MM.1S (cell line): ENCODE results near the gene LYL1.

Source experiments
- DNase-seq: peaks from one replicate; pipeline ENCODE4 v3.0.0-alpha.2; 2015
- H2AFZ ChIP-seq: fragments of 300-600 bp; sonication (generic); 2 replicates; pipeline ENCODE4 v1.6.0; 2016; ENCODE audit warnings: antibody characterized with exemption, low read length
- H3F3A ChIP-seq: fragments of 300-600 bp; sonication (generic); 2 replicates; pipeline ENCODE4 v1.6.1; 2016; ENCODE audit warnings: mild to moderate bottlenecking, antibody characterized with exemption, low read length, moderate library complexity, mixed read lengths; ENCODE audit not compliant: insufficient read depth
- H3K27ac ChIP-seq: fragments of 300-600 bp; sonication (generic); 2 replicates; pipeline ENCODE4 v1.5.1; 2016; ENCODE audit warnings: mild to moderate bottlenecking, low read length
- H3K27me3 ChIP-seq: fragments of 300-600 bp; sonication (generic); replicated peaks from 2 replicates; pipeline ENCODE4 v1.6.0; 2016; ENCODE audit warnings: low read length; ENCODE audit not compliant: insufficient read depth
- H3K36me3 ChIP-seq: fragments of 300-600 bp; sonication (generic); replicated peaks from 2 replicates; pipeline ENCODE4 v1.6.1; 2016; ENCODE audit warnings: mild to moderate bottlenecking, low read length, mixed read lengths; ENCODE audit not compliant: insufficient read depth
- H3K4me1 ChIP-seq: fragments of 300-600 bp; sonication (generic); 2 replicates; pipeline ENCODE4 v1.6.1; 2016; ENCODE audit warnings: low read length, mixed read lengths
- H3K4me2 ChIP-seq: fragments of 300-600 bp; sonication (generic); 2 replicates; pipeline ENCODE4 v1.6.0; 2016; ENCODE audit warnings: low read depth, low read length
- H3K4me3 ChIP-seq: fragments of 300-600 bp; sonication (generic); 2 replicates; pipeline ENCODE4 v1.5.1; 2016; ENCODE audit warnings: low read length, mixed read lengths
- H3K79me2 ChIP-seq: fragments of 300-600 bp; sonication (generic); 2 replicates; pipeline ENCODE4 v1.6.1; 2016; ENCODE audit warnings: mixed run types, low read length, mixed read lengths
- H3K9ac ChIP-seq: fragments of 300-600 bp; sonication (generic); 2 replicates; pipeline ENCODE4 v1.6.1; 2016; ENCODE audit warnings: low read length, mixed read lengths
- H3K9me2 ChIP-seq: fragments of 300-600 bp; sonication (generic); replicated peaks from 2 replicates; pipeline ENCODE4 v1.6.1; 2016; ENCODE audit warnings: mild to moderate bottlenecking, low read length, mixed read lengths; ENCODE audit not compliant: insufficient read depth
- H3K9me3 ChIP-seq: fragments of 300-600 bp; sonication (generic); replicated peaks from 2 replicates; pipeline ENCODE4 v1.6.1; 2016; ENCODE audit warnings: mild to moderate bottlenecking, low read length, mixed read lengths; ENCODE audit not compliant: insufficient read depth
- H4K20me1 ChIP-seq: fragments of 300-600 bp; sonication (generic); 2 replicates; pipeline ENCODE4 v1.6.1; 2016; ENCODE audit warnings: mild to moderate bottlenecking, low read length, moderate library complexity, mixed read lengths; ENCODE audit not compliant: insufficient read depth
- EZH2 ChIP-seq: fragments of 300-600 bp; sonication (generic); optimal IDR thresholded peaks from 2 replicates; pipeline ENCODE3; 2017; ENCODE audit warnings: low read depth, mild to moderate bottlenecking, antibody characterized with exemption, low read length, mixed read lengths
- EZH2phosphoT487 ChIP-seq: fragments of 300-600 bp; sonication (generic); IDR thresholded peaks from 2 replicates; pipeline ENCODE4 v1.6.1; 2018; ENCODE audit warnings: antibody characterized with exemption, low read length
- TF ChIP-seq, protein P1 (sequence below): fragments of 300-600 bp; sonication (generic); IDR thresholded peaks from 2 replicates; pipeline ENCODE4 v1.5.1; 2016; ENCODE audit warnings: antibody characterized with exemption, low read length, mixed read lengths

LYL1 gene

DNA sequence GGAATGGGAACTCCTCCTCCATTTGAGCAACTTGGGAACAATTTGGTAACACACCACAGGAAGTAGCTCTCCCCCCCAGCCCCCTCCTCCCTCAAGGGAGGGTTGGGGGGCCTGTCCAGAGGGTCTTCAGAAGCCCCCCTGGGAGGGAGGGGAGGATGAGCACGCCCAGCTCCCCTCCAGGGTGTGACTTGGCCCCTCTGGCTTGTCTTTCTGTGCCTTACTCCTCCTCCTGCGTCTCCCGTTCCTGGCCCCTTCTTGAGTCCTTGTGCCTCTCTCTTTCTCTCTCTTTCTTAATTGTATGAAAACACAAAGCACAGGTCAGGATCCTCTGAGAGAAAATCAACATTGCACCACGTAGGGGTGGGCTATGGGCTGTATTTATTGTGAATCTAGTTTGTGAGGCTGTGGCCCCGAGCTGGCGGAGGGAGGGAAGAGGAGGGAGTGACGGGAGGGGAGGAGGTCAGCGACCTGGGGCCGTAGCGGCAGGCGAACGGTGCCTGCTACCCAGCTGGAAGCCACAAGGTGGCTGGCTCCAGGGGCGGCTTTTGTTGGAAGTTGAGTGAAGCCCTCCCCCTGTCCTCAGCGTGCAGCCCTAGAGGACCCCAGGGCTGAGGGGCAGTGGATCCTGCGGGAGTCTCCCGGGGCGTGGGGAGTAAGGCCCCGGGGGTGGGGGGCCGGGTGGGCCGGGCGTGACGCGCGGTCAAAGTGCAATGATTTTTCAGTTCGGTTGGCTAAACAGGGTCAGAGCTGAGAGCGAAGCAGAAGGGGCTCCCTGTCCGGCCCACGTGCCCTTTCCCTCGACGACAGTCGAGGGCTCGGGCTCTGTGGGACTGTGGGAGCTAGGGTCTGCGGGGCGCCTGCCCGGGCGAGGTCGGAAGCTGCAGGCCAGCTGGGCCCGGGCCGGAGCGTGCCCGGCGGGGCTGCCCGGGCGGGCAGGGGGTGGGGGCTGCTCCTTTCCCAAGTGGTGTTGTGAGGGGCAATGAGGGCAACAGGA is 6.4 kb downstream of the LYL1 start:
- H3K9me3 ChIP-seq = no peaks in the 10 kb centered on the region
- peaks cover 50% of the 10 kb centered on the region for H3K27me3 ChIP-seq
- H4K20me1 ChIP-seq = no peaks in the 10 kb centered on the region
- H3K36me3 ChIP-seq = no peaks in the 10 kb centered on the region
- H3K4me1 ChIP-seq = peaks cover 26% of the 10 kb centered on the region
- no peaks in the 10 kb centered on the region for H3K79me2 ChIP-seq
- peaks cover 20% of the 10 kb centered on the region for H3F3A ChIP-seq
- TF ChIP-seq, protein P1, sequence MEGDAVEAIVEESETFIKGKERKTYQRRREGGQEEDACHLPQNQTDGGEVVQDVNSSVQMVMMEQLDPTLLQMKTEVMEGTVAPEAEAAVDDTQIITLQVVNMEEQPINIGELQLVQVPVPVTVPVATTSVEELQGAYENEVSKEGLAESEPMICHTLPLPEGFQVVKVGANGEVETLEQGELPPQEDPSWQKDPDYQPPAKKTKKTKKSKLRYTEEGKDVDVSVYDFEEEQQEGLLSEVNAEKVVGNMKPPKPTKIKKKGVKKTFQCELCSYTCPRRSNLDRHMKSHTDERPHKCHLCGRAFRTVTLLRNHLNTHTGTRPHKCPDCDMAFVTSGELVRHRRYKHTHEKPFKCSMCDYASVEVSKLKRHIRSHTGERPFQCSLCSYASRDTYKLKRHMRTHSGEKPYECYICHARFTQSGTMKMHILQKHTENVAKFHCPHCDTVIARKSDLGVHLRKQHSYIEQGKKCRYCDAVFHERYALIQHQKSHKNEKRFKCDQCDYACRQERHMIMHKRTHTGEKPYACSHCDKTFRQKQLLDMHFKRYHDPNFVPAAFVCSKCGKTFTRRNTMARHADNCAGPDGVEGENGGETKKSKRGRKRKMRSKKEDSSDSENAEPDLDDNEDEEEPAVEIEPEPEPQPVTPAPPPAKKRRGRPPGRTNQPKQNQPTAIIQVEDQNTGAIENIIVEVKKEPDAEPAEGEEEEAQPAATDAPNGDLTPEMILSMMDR = peak; percentile 24
- TF ChIP-seq EZH2 (no peak), EZH2phosphoT487 (no peak)
- no peak overlapping the region for H3K9ac ChIP-seq
- peak overlapping the region; percentile 94 for H3K4me2 ChIP-seq
- H2AFZ ChIP-seq = peak overlapping the region; percentile 42; the same call in 1 of the 2 replicates
- H3K4me3 ChIP-seq = peak overlapping the region; percentile 57
- DNase-seq = no peak
- H3K27ac ChIP-seq = no peak overlapping the region
- no peaks in the 10 kb centered on the region for H3K9me2 ChIP-seq

DNA sequence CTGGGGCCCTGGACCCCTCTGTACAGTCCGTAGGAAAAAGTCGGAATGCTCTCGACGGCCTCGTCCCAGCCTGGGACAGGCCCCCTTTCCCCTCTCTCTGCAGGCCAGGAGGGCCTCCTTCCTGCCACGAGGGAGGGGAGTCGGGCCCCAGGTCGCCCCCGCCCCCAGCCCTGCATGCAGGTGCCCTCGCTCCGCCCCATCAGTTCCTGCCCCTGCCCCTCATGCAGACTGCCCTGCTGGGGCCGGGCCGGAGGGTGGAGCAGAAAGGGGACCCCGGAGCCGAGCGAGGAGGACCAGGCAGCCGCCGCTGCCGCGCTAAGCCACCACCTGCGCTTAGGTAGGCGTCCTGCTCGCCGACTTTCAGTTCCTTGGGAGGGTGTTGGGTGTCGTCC is 7.3 kb downstream of the LYL1 start:
- H3K9ac ChIP-seq = no peak overlapping the region
- peaks cover 50% of the 10 kb centered on the region for H3K27me3 ChIP-seq
- H3K79me2 ChIP-seq = no peaks in the 10 kb centered on the region
- no peaks in the 10 kb centered on the region for H4K20me1 ChIP-seq
- peak overlapping the region; percentile 94 for H3K4me2 ChIP-seq
- no peaks in the 10 kb centered on the region for H3K9me3 ChIP-seq
- peak overlapping the region; percentile 57 for H3K4me3 ChIP-seq
- peaks cover 26% of the 10 kb centered on the region for H3K4me1 ChIP-seq
- peaks cover 19% of the 10 kb centered on the region for H3F3A ChIP-seq
- no peaks in the 10 kb centered on the region for H3K36me3 ChIP-seq
- no peaks in the 10 kb centered on the region for H3K9me2 ChIP-seq
- H2AFZ ChIP-seq = no peak overlapping the region
- no peak overlapping the region for H3K27ac ChIP-seq
- TF ChIP-seq EZH2phosphoT487 (no peak), EZH2 (no peak)
- TF ChIP-seq, protein P1 = no peak
- DNase-seq = peak; percentile 35

DNA sequence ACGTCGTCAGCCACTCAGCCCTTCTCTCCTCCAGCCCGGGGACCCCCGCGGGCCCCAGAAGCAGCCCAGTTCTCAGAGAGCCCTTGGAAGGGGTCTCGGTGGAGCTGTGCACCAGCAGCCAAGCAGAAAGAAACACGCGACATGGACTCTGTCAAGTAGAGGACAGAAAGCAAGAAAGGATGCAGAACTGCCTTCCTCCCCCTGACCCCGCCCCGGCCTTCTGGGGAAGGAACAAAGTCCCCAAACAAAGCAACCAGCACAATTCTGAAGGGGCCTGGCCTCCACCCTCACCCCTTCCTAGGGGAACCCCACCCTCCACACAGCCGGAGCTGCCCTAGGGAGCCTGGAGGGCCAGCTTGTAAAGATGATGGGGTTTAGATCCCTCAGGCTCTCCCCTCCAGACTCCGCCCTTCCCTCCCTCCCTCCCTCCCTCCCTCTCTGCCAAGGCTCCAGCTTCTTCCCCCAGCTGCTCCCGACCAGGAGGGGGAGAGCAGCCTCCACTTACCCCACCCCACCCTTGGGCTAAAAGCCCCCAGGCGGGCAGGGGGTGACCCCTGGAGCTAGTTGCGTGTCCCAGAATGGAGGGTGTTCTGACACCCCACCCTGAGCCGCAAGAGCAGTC is 7.8 kb downstream of the LYL1 start:
- no peak overlapping the region for H2AFZ ChIP-seq
- H3K4me2 ChIP-seq = peak overlapping the region; percentile 94
- no peaks in the 10 kb centered on the region for H3K9me2 ChIP-seq
- peaks cover 50% of the 10 kb centered on the region for H3K27me3 ChIP-seq
- no peak overlapping the region for H3K9ac ChIP-seq
- H3K36me3 ChIP-seq = no peaks in the 10 kb centered on the region
- H3K4me1 ChIP-seq = peaks cover 22% of the 10 kb centered on the region
- no peak for DNase-seq
- no peak for TF ChIP-seq EZH2phosphoT487
- TF ChIP-seq, protein P1 = no peak
- no peak for TF ChIP-seq EZH2
- H3K9me3 ChIP-seq = no peaks in the 10 kb centered on the region
- peak overlapping the region; percentile 57; the same call in 1 of the 2 replicates for H3K4me3 ChIP-seq
- H3K27ac ChIP-seq = no peak overlapping the region
- no peaks in the 10 kb centered on the region for H3K79me2 ChIP-seq
- no peaks in the 10 kb centered on the region for H4K20me1 ChIP-seq
- peaks cover 13% of the 10 kb centered on the region for H3F3A ChIP-seq
